ENCODE data around the gene MTMR2.

The MTMR2 gene

DNA sequence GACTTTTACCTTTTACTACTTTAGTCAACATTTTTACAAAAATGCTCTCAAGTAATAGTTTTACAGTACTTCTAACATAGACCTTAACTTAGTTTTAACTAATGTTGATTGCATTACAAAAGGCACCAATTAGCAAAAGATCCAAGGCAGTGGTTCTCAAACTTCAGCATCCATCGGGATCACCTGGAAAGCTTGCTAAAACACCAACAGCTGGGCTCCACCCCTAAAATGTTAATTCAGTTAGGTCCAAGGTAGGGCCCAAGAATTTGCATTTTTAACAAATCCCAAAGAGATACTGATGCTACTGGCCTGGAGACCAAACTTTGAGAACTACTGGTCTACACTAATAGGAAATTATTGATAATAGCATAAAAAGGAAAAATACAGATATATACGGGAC, 5.9 kb downstream of the MTMR2 start:
- Histone ChIP-seq H3K4me1 (ENCODE audit: control insufficient read depth in 1 of 2, insufficient read depth in 2 of 2, low read length in 2 of 2) (peaks cover 7 to 32% of the 10 kb centered on the region in 2 donors), H3K27me3 (ENCODE audit: low read depth, low read length) (no peaks in the 10 kb centered on the region), H3K36me3 (ENCODE audit: control insufficient read depth in 1 of 2, insufficient read depth in 2 of 2, low read length in 2 of 2) (peaks cover 0 to 2% of the 10 kb centered on the region in 2 donors)

GRCh38 chr11:95917193-95918036, 6.5 kb downstream of the MTMR2 start:
- Histone ChIP-seq H3K4me1 (ENCODE audit: control insufficient read depth in 1 of 2, insufficient read depth in 2 of 2, low read length in 2 of 2) (peaks cover 4 to 28% of the 10 kb centered on the region in 2 donors), H3K36me3 (ENCODE audit: control insufficient read depth in 1 of 2, insufficient read depth in 2 of 2, low read length in 2 of 2) (peaks cover 0 to 3% of the 10 kb centered on the region in 2 donors), H3K27me3 (ENCODE audit: low read depth, low read length) (no peaks in the 10 kb centered on the region), H3K9me3 (ENCODE audit: control insufficient read depth in 1 of 2, low read length in 2 of 2) (no peaks in the 10 kb centered on the region), H3K4me3 (ENCODE audit: low read depth in 1 of 2, low read length in 2 of 2) (no peak overlapping the region), H3K27ac (ENCODE audit: low read length) (no peak overlapping the region)

More for the DNA sequence above, 5.9 kb downstream of the MTMR2 start:
- no peak overlapping the region for H3K4me3 ChIP-seq (ENCODE audit: low read depth in 1 of 2, low read length in 2 of 2)
- H3K9me3 ChIP-seq (ENCODE audit: control insufficient read depth in 1 of 2, low read length in 2 of 2) = no peaks in the 10 kb centered on the region
- no peak overlapping the region for H3K27ac ChIP-seq (ENCODE audit: low read length)

DNA sequence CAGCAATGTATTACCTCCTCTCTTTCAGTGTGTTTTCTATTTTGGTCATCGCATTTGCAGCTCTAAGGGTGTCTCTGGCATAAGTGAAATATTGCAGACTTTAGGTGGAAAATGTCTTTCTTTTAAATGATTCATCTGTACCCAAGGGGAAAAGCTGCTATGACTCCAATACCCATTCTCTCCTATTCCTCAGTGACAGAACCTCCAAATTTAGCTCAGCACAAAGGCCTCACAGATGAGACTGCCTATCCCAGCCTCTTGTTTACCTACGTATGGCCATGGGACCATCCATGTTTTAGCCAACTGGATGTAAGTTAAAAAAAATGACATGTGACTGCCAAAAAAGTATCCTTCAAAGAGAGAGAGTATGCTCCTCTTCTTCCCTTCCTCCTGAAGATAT, 7.9 kb downstream of the MTMR2 start:
- Histone ChIP-seq H3K27ac (ENCODE audit: low read length) (no peak overlapping the region), H3K27me3 (ENCODE audit: low read depth, low read length) (no peaks in the 10 kb centered on the region), H3K4me3 (ENCODE audit: low read depth in 1 of 2, low read length in 2 of 2) (no peak overlapping the region), H3K4me1 (ENCODE audit: control insufficient read depth in 1 of 2, insufficient read depth in 2 of 2, low read length in 2 of 2) (peaks cover 0 to 23% of the 10 kb centered on the region in 2 donors), H3K36me3 (ENCODE audit: control insufficient read depth in 1 of 2, insufficient read depth in 2 of 2, low read length in 2 of 2) (peaks cover 0 to 3% of the 10 kb centered on the region in 2 donors), H3K9me3 (ENCODE audit: control insufficient read depth in 1 of 2, low read length in 2 of 2) (no peaks in the 10 kb centered on the region)

- Histone ChIP-seq H3K9me3 (ENCODE audit: control insufficient read depth in 1 of 2, low read length in 2 of 2) (no peaks in the 10 kb centered on the region), H3K4me1 (ENCODE audit: control insufficient read depth in 1 of 2, insufficient read depth in 2 of 2, low read length in 2 of 2) (peaks cover 0 to 23% of the 10 kb centered on the region in 2 donors), H3K36me3 (ENCODE audit: control insufficient read depth in 1 of 2, insufficient read depth in 2 of 2, low read length in 2 of 2) (peaks cover 0 to 3% of the 10 kb centered on the region in 2 donors), H3K27me3 (ENCODE audit: low read depth, low read length) (no peaks in the 10 kb centered on the region), H3K27ac (ENCODE audit: low read length) (no peak overlapping the region), H3K4me3 (ENCODE audit: low read depth in 1 of 2, low read length in 2 of 2) (no peak overlapping the region)
These were observed 8.9 kb downstream of the MTMR2 start for GRCh38 chr11:95915051-95915450.

- H3K4me3 ChIP-seq (ENCODE audit: low read depth in 1 of 2, low read length in 2 of 2) = no peak overlapping the region
- no peaks in the 10 kb centered on the region for H3K27me3 ChIP-seq (ENCODE audit: low read depth, low read length)
- H3K27ac ChIP-seq (ENCODE audit: low read length) = no peak overlapping the region
These were observed 9.9 kb downstream of the MTMR2 start for GRCh38 chr11:95913830-95914615.

DNA sequence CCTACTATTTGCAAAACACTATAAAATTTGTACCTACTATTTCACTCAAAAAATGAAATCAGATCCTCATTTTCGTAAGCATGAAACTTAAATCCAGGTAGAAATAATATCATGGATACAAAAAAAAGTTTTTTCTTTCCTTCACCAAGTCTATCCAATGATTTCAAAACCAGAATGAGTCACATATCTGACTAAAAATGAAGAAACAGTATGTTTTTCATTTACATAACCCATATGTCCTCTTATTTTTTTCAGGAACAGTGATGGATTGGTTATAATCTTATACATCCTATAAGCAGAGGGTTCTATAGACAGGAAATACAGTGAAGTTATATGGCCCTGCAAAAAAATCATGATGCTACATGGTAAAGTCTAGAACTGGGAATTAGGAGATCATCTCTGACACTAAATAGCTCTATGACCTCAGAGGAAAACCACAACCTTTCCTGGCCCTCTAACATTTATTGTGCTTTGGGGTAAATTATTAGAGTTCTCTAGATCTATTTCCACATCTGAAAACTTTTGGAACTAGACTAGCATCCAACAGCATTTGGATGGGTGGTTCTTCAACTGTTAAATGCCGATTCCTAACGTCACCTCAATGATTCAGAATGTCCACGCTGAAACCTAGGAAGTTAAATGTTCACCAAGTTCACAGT, 10.9 kb downstream of the MTMR2 start:
- Histone ChIP-seq H3K27ac (ENCODE audit: low read length) (no peak overlapping the region), H3K36me3 (ENCODE audit: control insufficient read depth in 1 of 2, insufficient read depth in 2 of 2, low read length in 2 of 2) (peaks cover 0 to 3% of the 10 kb centered on the region in 2 donors), H3K9me3 (ENCODE audit: control insufficient read depth in 1 of 2, low read length in 2 of 2) (no peaks in the 10 kb centered on the region), H3K27me3 (ENCODE audit: low read depth, low read length) (no peaks in the 10 kb centered on the region), H3K4me1 (ENCODE audit: control insufficient read depth in 1 of 2, insufficient read depth in 2 of 2, low read length in 2 of 2) (peaks cover 0 to 23% of the 10 kb centered on the region in 2 donors), H3K4me3 (ENCODE audit: low read depth in 1 of 2, low read length in 2 of 2) (no peak overlapping the region)

More at GRCh38 chr11:95913830-95914615, 9.9 kb downstream of the MTMR2 start:
- Histone ChIP-seq H3K4me1 (ENCODE audit: control insufficient read depth in 1 of 2, insufficient read depth in 2 of 2, low read length in 2 of 2) (peaks cover 0 to 23% of the 10 kb centered on the region in 2 donors), H3K36me3 (ENCODE audit: control insufficient read depth in 1 of 2, insufficient read depth in 2 of 2, low read length in 2 of 2) (peaks cover 0 to 3% of the 10 kb centered on the region in 2 donors), H3K9me3 (ENCODE audit: control insufficient read depth in 1 of 2, low read length in 2 of 2) (no peaks in the 10 kb centered on the region)

DNA sequence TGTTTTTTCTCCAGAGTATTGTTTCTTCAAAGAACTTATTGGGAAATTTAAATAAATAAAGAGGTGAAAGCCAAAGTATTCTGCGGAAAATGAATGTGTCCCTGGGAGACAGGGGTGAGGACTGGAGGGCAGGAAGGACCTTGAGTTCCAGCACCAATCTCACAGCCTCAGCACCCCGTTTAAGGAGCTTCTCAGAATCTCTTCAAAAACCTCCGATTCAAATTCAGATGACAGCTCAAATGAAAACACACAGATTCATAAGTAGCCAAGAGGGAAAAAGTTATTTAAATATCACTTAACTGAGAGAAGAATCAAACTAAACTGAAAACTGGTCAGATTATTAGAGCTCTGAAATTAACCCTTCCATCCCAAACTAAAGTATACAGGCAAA, 12.5 kb downstream of the MTMR2 start:
- no peak overlapping the region for H3K4me3 ChIP-seq (ENCODE audit: low read depth in 1 of 2, low read length in 2 of 2)
- no peaks in the 10 kb centered on the region for H3K9me3 ChIP-seq (ENCODE audit: control insufficient read depth in 1 of 2, low read length in 2 of 2)
- H3K36me3 ChIP-seq (ENCODE audit: control insufficient read depth in 1 of 2, insufficient read depth in 2 of 2, low read length in 2 of 2) = peaks cover 0 to 3% of the 10 kb centered on the region in 2 donors
- no peak overlapping the region for H3K27ac ChIP-seq (ENCODE audit: low read length)
- peaks cover 0 to 13% of the 10 kb centered on the region in 2 donors for H3K4me1 ChIP-seq (ENCODE audit: control insufficient read depth in 1 of 2, insufficient read depth in 2 of 2, low read length in 2 of 2)
- H3K27me3 ChIP-seq (ENCODE audit: low read depth, low read length) = no peaks in the 10 kb centered on the region

GRCh38 chr11:95910638-95911368, 13.1 kb downstream of the MTMR2 start:
- Histone ChIP-seq H3K4me1 (ENCODE audit: control insufficient read depth in 1 of 2, insufficient read depth in 2 of 2, low read length in 2 of 2) (peaks cover 0 to 8% of the 10 kb centered on the region in 2 donors), H3K27ac (ENCODE audit: low read length) (no peak overlapping the region), H3K9me3 (ENCODE audit: control insufficient read depth in 1 of 2, low read length in 2 of 2) (no peaks in the 10 kb centered on the region), H3K36me3 (ENCODE audit: control insufficient read depth in 1 of 2, insufficient read depth in 2 of 2, low read length in 2 of 2) (peaks cover 0 to 3% of the 10 kb centered on the region in 2 donors), H3K4me3 (ENCODE audit: low read depth in 1 of 2, low read length in 2 of 2) (no peak overlapping the region), H3K27me3 (ENCODE audit: low read depth, low read length) (no peaks in the 10 kb centered on the region)

GRCh38 chr11:95908826-95909225, 15.1 kb downstream of the MTMR2 start:
- no peaks in the 10 kb centered on the region for H3K4me1 ChIP-seq (ENCODE audit: control insufficient read depth in 1 of 2, insufficient read depth in 2 of 2, low read length in 2 of 2)
- H3K27me3 ChIP-seq (ENCODE audit: low read depth, low read length) = no peaks in the 10 kb centered on the region
- H3K4me3 ChIP-seq (ENCODE audit: low read depth in 1 of 2, low read length in 2 of 2) = no peak overlapping the region
- no peak overlapping the region for H3K27ac ChIP-seq (ENCODE audit: low read length)
- H3K36me3 ChIP-seq (ENCODE audit: control insufficient read depth in 1 of 2, insufficient read depth in 2 of 2, low read length in 2 of 2) = peaks cover 0 to 3% of the 10 kb centered on the region in 2 donors
- H3K9me3 ChIP-seq (ENCODE audit: control insufficient read depth in 1 of 2, low read length in 2 of 2) = no peaks in the 10 kb centered on the region

DNA sequence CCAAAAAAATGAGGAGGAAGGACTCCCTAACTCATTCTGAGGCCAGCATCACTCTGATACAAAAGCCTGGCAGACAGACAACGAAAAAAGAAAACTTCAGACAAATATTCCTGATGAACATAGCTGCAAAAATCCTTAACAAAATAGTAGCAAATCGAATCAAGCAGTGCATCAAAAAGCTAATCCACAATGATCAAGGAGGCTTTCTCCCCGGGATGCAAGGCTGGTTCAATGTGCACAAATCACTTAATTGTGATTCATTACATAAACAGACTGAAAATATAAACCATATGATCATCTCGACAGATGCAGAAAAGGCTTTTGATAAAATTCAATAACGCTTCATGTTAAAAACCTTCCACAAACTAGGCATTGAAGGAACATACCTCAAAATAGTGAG, 16.4 kb downstream of the MTMR2 start:
- Histone ChIP-seq H3K27me3 (ENCODE audit: low read depth, low read length) (no peaks in the 10 kb centered on the region), H3K27ac (ENCODE audit: low read length) (no peak overlapping the region), H3K36me3 (ENCODE audit: control insufficient read depth in 1 of 2, insufficient read depth in 2 of 2, low read length in 2 of 2) (no peaks in the 10 kb centered on the region), H3K4me3 (ENCODE audit: low read depth in 1 of 2, low read length in 2 of 2) (no peak overlapping the region), H3K9me3 (ENCODE audit: control insufficient read depth in 1 of 2, low read length in 2 of 2) (no peaks in the 10 kb centered on the region), H3K4me1 (ENCODE audit: control insufficient read depth in 1 of 2, insufficient read depth in 2 of 2, low read length in 2 of 2) (no peaks in the 10 kb centered on the region)
